Measurements from ENCODE around the gene MXD4.

MXD4 gene

DNA sequence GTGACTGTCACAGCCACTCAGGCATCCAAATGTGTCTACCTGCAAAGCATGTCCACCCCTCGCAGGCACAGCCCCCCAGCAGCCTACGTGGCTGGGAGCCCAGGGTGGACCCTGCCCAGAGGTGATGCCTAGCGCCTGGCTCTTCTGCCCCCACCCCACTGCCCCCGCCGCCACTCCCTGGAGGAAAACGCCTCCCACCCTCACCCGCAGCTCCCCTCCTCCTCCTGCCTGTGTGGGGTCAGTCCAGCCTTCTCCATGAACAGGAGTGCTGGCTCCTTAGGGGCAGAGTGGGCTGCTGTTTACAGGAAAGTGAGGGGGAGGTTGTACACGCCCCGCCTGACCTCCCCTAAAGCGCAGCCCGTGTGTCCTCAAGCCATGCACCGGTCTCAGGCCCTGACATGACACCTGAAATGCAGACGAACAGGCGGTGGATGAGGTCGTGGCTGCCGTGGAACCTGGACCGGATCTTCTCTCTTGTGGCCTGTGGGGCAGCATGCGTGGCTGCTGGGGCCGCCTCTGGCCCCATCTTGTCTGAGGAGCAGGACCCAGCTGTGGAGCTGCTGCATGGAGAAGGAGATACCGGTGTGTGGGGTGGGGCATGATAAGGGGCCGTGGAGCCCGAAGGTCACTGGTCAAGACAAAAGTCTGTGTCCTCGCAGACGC lies 11.9 kb upstream of the MXD4 start:
- Mint-ChIP-seq H3K4me1 (no peaks in the 10 kb centered on the region), H3K36me3 (ENCODE audit: low read depth) (no peaks in the 10 kb centered on the region), H3K27me3 (no peaks in the 10 kb centered on the region), H3K9me3 (no peaks in the 10 kb centered on the region), H3K27ac (no peak overlapping the region), H3K4me3 (no peak overlapping the region)
- DNase-seq (no peak), ATAC-seq (no peak)

DNA sequence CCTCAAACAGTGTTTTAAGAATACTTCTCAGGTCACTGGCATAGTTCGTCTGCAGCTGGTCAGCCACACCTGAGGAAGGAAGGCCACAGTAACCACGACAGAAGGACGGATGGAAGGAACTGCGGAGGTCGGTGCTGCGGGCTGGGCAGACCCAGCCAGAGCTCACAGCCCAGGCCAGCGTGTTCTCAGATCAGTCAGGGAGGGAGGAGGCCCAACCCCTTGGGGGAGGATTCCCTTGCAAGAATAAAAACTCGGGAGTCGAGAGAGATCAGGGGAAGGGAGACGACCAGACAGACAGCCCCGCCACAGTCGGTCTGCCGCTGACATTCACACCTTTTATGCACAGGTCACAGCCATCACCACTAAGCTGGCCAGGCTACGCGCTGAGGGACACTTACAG lies 11.3 kb upstream of the MXD4 start:
- ATAC-seq = no peak
- H3K36me3 Mint-ChIP-seq (ENCODE audit: low read depth) = no peaks in the 10 kb centered on the region
- H3K27me3 Mint-ChIP-seq = no peaks in the 10 kb centered on the region
- no peak overlapping the region for H3K27ac Mint-ChIP-seq
- no peak overlapping the region for H3K4me3 Mint-ChIP-seq
- DNase-seq = no peak
- H3K9me3 Mint-ChIP-seq = no peaks in the 10 kb centered on the region
- no peaks in the 10 kb centered on the region for H3K4me1 Mint-ChIP-seq

DNA sequence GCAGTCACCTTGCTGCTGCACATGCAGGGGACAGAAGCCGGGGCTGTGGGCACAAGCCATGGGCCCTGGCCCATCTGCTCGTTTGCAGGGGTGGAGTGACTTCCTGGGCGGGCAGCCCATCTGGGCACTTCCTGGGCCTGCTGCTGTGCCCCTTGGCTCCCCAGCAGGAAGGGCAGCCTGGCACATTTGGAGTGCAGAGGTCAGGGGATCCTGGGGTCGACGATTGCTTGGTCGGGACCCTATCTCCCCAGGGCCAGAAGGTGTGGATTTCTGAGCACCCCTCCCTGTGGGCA lies 10.9 kb upstream of the MXD4 start:
- ATAC-seq (no peak), DNase-seq (no peak)
- Mint-ChIP-seq H3K9me3 (no peaks in the 10 kb centered on the region), H3K36me3 (ENCODE audit: low read depth) (no peaks in the 10 kb centered on the region), H3K4me3 (no peak overlapping the region), H3K27me3 (no peaks in the 10 kb centered on the region), H3K4me1 (no peaks in the 10 kb centered on the region), H3K27ac (no peak overlapping the region)

DNA sequence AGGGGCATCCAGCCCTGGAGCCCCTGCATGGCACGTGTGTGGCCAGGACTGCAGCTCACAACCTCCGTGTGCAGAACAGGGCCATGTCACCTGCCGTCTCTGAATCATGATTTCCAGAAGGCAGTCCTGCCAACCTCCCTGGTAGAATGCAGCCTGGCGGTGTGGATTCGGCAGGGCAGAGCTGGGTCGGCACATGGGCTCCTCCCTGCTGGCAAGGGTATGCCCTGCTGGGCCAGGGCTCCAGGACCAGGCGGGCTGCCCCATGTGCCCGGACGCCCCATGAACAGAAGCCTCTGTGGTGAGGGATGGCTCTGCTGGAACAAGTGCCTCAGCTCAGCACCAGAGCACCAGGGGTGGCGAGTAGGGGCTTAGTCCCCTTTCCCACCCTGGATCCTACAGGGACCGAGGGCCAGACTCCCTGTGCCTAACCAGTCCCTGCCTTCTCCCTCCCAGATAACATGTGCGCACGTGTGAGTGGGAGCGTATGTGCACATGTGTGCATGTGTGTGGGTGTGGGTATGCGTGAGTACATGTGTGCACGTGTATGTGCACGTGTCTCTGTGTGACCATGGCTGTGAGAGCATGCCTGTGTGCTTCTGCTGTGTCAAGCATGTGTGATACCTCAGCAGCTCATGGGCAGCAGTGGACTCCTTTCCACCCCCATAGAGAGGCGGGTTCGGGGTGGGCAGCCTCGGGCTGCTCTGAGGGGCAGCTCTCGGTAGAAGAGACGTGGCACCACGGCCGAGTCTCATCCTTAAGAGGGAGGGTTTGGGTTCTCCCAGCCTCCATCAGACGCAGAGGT lies 10.3 kb upstream of the MXD4 start:
- Mint-ChIP-seq H3K4me3 (no peak overlapping the region), H3K36me3 (ENCODE audit: low read depth) (no peaks in the 10 kb centered on the region), H3K27me3 (no peaks in the 10 kb centered on the region), H3K27ac (no peak overlapping the region), H3K9me3 (no peaks in the 10 kb centered on the region), H3K4me1 (no peaks in the 10 kb centered on the region)
- DNase-seq = no peak
- no peak for ATAC-seq

DNA sequence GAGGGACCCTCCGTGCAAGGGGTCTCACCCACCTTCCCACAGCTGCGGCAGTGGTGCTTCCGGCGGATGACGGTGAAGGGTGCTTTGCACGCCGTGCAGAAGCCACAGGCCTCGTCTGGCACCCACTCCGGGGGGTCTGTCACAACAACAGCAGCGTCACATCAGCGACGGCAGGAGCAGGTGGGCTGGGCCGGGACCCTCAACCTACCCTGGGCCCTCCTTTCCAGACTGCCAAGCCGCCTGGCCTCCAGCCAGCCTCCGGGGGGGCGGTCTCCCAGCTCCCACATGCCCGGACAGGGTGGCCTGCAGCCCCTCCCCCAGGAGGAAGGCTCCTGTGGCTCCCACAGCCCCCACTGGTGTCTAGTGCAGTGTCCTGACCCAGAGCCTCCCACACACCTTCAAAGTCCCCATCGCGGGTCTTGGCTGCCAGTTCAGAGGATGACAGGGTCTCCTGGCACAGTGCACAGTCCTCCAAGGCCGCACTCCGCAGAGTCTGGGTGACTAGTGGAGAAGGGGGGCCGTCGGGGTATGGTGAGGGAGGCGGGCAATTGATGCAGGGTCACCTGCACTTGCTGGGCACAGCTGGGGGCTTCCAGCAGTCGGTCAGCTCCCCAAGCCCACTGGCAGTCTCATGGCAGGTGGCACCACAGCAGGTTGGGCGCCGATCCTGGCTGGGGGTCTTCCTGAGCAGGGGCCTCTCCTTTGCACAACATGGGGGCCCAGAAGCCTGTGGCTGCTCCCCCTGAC lies 9.5 kb upstream of the MXD4 start:
- Mint-ChIP-seq H3K4me3 (no peak overlapping the region), H3K9me3 (no peaks in the 10 kb centered on the region), H3K4me1 (no peaks in the 10 kb centered on the region), H3K27ac (no peak overlapping the region), H3K27me3 (no peaks in the 10 kb centered on the region), H3K36me3 (ENCODE audit: low read depth) (no peaks in the 10 kb centered on the region)
- no peak for DNase-seq
- ATAC-seq = no peak

DNA sequence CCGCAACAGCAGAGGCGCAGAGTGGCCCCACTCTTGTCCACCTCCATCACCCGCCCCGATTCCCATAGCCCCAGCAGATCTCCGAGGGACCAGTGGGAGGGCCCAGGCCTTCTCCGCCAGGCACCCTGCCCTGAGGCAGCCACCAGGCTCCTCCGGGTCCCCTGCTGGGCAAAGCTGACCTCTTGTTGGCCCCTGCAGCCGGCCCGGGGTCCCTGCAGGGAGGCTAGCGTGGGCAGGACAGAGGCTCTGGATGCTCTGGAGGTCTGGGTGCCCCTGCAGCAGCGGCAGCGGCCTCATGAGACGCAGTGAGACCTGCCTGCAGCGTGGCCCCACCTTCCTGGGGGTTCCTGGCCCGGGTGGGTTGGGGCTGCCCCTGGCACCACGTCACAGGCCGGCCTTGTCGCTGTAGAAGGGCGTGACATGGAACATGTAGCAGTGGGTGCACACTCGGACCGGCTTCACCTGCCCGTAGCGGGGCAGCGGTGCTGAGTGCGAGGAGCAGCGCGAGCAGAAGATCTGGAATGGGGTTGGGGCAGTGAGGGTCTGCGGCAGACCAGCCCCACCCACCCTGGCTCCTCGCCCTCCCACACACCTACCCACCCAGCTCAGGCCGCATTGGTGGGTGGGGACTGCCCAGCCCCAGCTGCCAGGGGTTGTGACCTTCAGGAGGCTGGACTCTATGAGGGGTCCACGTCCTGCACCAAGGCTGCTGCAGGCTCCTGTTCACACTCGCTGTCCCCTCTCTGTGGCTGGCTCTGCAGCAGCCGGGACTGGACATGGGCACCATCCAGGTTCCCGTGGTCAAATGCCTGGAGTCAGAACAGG lies 8.6 kb upstream of the MXD4 start:
- Mint-ChIP-seq H3K27ac (no peak overlapping the region), H3K9me3 (no peaks in the 10 kb centered on the region), H3K36me3 (ENCODE audit: low read depth) (no peaks in the 10 kb centered on the region), H3K4me3 (no peak overlapping the region), H3K27me3 (no peaks in the 10 kb centered on the region), H3K4me1 (no peaks in the 10 kb centered on the region)
- ATAC-seq (no peak), DNase-seq (no peak)

DNA sequence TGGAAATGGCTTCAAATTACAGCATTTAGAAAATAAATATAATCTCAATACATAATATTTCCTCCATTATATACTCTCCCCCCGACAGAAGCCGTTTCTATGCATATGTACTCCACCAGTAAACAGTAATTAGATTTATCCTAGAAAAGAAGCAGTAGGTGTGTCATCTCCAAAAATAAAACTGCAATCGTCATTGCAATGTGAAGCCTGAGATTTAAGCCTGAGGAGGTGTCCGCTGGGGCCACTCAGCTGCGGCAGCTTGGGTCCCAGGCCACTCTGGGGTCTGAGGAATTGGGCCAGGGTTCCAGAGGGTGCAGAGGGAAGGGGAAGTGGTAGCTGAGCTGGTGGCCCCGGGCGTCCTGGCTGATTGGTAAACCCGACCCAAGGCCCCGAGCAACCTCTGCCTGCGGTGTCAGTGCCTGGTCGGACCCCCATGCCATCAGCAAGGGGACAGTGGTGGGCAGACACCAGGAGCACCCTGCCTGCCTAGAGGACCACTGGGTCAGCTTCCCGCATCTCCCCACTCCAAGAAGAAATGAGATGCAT lies 7.8 kb upstream of the MXD4 start:
- Mint-ChIP-seq H3K36me3 (ENCODE audit: low read depth) (no peaks in the 10 kb centered on the region), H3K4me1 (no peaks in the 10 kb centered on the region), H3K9me3 (no peaks in the 10 kb centered on the region), H3K4me3 (no peak overlapping the region), H3K27me3 (no peaks in the 10 kb centered on the region), H3K27ac (no peak overlapping the region)
- DNase-seq (no peak), ATAC-seq (no peak)

DNA sequence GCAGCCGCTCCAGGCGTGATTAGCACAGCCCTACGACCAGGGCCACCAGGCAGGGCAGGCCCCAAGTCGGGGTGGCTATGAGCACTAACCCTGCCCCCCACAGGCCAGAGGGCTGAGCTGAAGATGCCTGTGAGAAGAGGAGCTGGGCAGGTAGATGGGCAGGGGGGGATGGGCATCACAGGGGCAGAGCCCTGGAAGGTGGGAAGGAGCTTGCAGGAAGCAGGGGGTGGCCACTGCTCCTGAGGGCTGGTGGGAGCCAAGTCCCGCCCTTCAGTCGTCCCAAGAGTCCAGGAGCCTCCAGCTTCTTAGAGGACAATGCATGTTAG lies 7.3 kb upstream of the MXD4 start:
- Mint-ChIP-seq H3K36me3 (ENCODE audit: low read depth) (no peaks in the 10 kb centered on the region), H3K4me1 (no peaks in the 10 kb centered on the region), H3K9me3 (no peaks in the 10 kb centered on the region), H3K27ac (no peak overlapping the region), H3K4me3 (no peak overlapping the region), H3K27me3 (no peaks in the 10 kb centered on the region)
- DNase-seq (no peak), ATAC-seq (no peak)

DNA sequence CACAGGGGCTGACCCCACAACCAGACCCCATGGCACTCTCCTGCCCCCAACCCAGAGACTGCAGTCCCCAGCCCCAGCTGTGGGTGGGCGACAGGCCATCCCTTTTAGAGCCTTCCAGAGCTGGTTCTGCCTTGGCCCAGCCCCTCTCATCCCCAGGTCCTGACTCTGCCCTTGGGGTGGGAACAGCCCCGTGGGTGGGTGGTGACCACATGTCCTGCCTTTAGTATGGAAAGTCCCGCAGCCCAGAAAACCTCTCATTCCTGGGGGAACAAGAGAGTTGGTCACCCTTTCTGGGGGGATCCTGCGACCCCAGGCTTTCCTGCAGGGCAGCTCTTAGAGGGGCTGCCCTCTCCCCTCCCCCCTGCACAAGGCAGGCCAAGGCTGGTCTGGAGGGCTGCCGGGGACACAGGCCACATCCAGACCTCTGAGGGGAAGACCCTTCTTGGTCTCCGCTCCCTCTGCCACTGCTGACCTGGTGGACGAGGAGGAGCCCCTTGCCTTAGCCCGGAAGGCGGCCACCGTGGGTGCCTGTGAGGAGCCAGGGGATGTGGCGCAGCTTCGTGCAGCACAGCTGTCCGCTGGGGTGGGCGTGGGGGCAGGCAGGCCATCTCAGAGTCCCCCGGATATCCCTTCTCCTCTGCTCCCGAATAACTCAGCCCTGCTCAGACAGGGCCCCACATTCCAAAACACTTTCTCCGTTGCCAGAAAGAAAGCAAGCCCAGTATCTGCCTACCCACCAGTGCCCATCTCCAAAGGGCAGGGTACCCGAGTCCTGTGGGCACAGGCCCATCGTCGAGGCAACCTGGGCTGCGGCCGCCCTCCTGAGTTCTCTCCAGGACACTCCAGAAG lies 6.7 kb upstream of the MXD4 start:
- no peaks in the 10 kb centered on the region for H3K9me3 Mint-ChIP-seq
- no peaks in the 10 kb centered on the region for H3K27me3 Mint-ChIP-seq
- ATAC-seq (no peak), DNase-seq (no peak)
- no peak overlapping the region for H3K27ac Mint-ChIP-seq
- H3K4me3 Mint-ChIP-seq = no peak overlapping the region
- H3K36me3 Mint-ChIP-seq (ENCODE audit: low read depth) = no peaks in the 10 kb centered on the region
- no peaks in the 10 kb centered on the region for H3K4me1 Mint-ChIP-seq

DNA sequence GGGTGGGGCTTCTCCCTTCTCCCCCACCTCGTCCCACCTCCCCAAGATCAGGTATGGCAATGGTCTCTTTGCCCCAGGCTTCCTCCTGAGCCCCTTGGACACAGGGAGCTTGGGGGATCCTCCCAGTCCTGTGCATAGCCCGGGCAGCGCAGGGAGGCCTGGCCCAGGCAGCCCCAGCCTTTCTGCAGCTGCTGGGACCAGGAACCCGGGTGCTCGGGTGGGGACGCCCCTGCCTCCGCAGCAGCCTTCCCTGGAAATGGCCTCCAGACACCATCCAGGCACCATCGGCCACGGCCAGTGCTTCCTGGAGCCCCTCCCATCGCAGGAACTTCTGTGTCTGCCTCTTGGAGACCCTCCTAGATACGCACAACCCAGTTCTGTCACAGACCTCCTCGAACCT lies 5.9 kb upstream of the MXD4 start:
- H3K4me3 Mint-ChIP-seq = no peak overlapping the region
- H3K9me3 Mint-ChIP-seq = no peaks in the 10 kb centered on the region
- no peaks in the 10 kb centered on the region for H3K36me3 Mint-ChIP-seq (ENCODE audit: low read depth)
- DNase-seq = no peak
- no peak for ATAC-seq
- no peak overlapping the region for H3K27ac Mint-ChIP-seq
- no peaks in the 10 kb centered on the region for H3K27me3 Mint-ChIP-seq
- H3K4me1 Mint-ChIP-seq = peaks cover 4% of the 10 kb centered on the region

DNA sequence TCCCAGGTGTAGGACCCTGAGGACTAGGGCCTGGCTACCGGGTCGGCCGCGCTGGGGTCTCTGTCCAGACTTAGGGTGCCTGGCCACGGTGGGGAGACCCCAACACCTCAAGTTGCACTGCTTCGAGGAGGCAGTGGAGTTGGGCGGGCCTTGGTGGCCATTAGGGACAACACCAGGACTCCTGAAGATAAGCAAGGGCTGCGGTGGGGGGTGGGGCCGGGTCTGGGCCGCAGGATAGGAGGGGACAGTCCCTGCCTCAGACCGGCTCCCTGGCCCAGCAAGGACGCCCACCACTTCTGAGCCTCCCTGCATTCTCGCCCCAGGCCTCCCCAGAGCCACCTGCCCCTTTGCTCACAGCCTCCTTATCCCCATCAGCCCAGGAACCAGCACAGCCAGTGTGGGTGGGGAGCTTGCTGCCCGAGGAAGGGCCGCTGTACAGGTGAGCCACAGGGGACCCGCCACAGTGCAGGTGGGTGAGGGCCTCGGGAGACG lies 5.5 kb upstream of the MXD4 start:
- Mint-ChIP-seq H3K4me1 (peaks cover 4% of the 10 kb centered on the region), H3K36me3 (ENCODE audit: low read depth) (no peaks in the 10 kb centered on the region), H3K9me3 (no peaks in the 10 kb centered on the region), H3K4me3 (no peak overlapping the region), H3K27me3 (no peaks in the 10 kb centered on the region), H3K27ac (no peak overlapping the region)
- DNase-seq (no peak), ATAC-seq (no peak)

DNA sequence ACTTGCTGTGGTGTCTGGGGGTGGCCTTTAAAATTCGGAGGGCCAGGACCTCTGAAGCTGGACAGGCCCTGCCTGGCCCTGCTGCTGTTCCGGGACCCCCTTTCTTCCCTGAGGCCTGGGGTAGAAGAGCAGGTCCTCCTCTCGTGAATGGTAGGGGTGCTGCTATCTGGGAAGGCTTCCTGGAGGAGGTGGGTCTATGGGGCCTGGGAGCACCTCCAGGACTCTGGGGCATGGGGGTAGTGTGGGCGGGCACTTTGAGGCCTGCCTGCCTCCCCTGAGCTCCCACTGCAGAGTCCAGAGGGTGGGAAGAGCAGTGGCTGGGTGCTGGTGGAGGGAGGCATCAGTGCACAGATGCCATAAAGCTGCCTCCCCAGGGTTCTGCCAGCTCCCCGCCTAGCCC lies 4.9 kb upstream of the MXD4 start:
- ATAC-seq (no peak), DNase-seq (no peak)
- Mint-ChIP-seq H3K4me1 (peaks cover 4% of the 10 kb centered on the region), H3K4me3 (no peak overlapping the region), H3K36me3 (ENCODE audit: low read depth) (no peaks in the 10 kb centered on the region), H3K27ac (no peak overlapping the region), H3K27me3 (no peaks in the 10 kb centered on the region), H3K9me3 (no peaks in the 10 kb centered on the region)

DNA sequence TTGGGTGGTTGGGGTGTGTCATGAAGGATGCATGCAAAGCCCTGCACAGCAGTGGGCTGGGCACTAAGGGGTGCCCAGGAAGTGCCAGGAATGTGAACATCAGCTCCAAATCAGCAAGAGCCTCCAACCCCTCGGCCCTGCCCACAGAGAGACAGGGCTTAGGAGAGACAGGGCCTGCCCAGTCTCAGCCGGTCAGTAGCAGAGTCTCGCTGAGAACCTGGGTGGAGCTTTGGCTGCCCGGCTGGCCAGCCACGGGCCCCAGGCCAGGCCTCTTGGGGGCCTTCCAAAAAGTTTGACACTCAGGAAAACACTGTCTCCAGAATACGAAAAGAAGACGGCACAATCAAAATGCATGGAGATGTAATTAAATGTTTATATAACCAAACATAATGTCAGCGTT lies 4.3 kb upstream of the MXD4 start:
- ATAC-seq (no peak), DNase-seq (no peak)
- no peaks in the 10 kb centered on the region for H3K36me3 Mint-ChIP-seq (ENCODE audit: low read depth)
- H3K4me1 Mint-ChIP-seq = peaks cover 4% of the 10 kb centered on the region
- H3K27me3 Mint-ChIP-seq = no peaks in the 10 kb centered on the region
- no peak overlapping the region for H3K4me3 Mint-ChIP-seq
- no peaks in the 10 kb centered on the region for H3K9me3 Mint-ChIP-seq
- H3K27ac Mint-ChIP-seq = no peak overlapping the region
